D721Med (cell line): Measurements from ENCODE around the gene BTBD18.

ENCODE experiments used
- DNase-seq: peaks from one replicate; pipeline ENCODE4 v3.0.0; 2011; ENCODE audit warnings: low spot score; ENCODE audit not compliant: insufficient read length
- FAIRE-seq: peaks from 2 replicates; lab custom pipeline; 2011; peaks lifted over from hg19 to GRCh38; lab: Jason Lieb, UNC
- TF ChIP-seq, protein P1 (sequence below): IDR thresholded peaks from 2 replicates; pipeline ENCODE4 v1.5.1; 2012; ENCODE audit warnings: mild to moderate bottlenecking, control low read depth; ENCODE audit not compliant: insufficient read depth; ENCODE audit errors: missing control alignments

The BTBD18 gene

DNA sequence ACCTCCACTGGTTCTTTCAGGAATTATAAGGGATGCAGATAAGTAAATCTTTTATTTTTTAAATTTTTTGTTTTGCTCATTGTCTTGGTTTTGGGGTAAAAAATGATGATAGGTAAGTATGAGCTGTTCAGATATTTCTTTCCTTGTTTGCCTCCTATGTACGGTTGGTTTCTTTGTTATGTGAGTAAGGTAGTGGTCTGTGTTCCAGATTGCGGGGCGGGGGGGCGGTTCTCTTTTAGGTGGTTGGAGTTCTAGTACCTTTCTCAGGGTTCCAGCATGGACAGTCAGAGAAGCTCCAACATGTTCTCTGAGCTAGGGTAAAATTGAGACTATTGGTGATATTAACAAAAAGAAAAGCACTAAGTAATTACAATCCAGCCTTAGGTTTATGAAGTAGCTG lies 12.4 kb upstream of the BTBD18 start:
- TF ChIP-seq, protein P1, sequence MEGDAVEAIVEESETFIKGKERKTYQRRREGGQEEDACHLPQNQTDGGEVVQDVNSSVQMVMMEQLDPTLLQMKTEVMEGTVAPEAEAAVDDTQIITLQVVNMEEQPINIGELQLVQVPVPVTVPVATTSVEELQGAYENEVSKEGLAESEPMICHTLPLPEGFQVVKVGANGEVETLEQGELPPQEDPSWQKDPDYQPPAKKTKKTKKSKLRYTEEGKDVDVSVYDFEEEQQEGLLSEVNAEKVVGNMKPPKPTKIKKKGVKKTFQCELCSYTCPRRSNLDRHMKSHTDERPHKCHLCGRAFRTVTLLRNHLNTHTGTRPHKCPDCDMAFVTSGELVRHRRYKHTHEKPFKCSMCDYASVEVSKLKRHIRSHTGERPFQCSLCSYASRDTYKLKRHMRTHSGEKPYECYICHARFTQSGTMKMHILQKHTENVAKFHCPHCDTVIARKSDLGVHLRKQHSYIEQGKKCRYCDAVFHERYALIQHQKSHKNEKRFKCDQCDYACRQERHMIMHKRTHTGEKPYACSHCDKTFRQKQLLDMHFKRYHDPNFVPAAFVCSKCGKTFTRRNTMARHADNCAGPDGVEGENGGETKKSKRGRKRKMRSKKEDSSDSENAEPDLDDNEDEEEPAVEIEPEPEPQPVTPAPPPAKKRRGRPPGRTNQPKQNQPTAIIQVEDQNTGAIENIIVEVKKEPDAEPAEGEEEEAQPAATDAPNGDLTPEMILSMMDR = no peak
- no peak for DNase-seq
- no peak for FAIRE-seq

DNA sequence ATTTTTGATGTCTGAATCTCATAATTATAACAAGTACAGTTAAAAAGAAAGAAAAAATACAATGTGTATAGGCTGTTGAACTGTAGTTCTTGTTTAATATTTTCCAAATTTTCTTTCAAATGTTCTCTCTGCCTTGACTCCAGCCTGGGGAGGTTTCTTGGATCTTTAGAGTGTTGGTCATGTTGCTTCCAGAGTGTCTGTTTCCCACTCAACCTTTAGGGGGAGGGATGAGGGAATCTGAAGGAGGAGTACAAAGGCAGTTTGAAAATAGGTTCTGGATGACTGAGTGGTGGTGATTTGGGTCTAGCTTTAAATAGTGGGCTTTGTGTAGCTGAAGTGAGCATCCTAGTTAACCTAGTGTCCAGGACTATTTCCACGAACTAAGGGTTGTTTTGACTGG lies 11.9 kb upstream of the BTBD18 start:
- TF ChIP-seq, protein P1 = no peak
- DNase-seq (no peak), FAIRE-seq (no peak)

DNA sequence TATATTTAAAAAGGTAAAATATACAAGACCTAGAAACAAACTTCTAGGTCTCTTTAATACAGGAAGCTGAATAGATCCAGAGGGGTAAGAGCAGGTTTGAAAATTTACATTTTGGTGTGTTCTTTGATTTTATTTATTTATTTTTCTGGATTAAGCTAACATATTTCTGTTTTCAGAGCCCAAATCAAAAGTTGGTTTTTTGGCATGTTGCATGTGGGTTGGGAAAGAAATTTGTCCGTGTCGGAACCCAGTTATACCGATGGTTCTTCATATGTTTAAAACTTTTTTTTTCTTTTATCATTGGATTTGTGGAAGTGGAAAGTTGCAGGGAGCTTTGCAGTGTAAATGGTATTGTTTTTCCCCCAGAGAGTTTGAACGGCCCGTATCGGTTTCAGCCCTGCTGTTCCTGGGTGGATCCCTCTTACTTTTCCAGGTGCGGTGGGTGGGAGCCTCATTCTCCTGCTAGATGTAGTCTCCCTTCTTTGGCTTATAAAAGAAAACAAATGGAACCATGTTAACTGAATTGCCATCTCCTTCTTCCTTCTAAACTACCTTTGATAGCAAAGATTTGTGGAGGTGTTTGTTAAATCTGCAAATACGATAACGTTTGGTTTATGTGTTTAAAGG lies 10.7 kb upstream of the BTBD18 start:
- DNase-seq (no peak), FAIRE-seq (no peak)
- TF ChIP-seq, protein P1 = no peak

DNA sequence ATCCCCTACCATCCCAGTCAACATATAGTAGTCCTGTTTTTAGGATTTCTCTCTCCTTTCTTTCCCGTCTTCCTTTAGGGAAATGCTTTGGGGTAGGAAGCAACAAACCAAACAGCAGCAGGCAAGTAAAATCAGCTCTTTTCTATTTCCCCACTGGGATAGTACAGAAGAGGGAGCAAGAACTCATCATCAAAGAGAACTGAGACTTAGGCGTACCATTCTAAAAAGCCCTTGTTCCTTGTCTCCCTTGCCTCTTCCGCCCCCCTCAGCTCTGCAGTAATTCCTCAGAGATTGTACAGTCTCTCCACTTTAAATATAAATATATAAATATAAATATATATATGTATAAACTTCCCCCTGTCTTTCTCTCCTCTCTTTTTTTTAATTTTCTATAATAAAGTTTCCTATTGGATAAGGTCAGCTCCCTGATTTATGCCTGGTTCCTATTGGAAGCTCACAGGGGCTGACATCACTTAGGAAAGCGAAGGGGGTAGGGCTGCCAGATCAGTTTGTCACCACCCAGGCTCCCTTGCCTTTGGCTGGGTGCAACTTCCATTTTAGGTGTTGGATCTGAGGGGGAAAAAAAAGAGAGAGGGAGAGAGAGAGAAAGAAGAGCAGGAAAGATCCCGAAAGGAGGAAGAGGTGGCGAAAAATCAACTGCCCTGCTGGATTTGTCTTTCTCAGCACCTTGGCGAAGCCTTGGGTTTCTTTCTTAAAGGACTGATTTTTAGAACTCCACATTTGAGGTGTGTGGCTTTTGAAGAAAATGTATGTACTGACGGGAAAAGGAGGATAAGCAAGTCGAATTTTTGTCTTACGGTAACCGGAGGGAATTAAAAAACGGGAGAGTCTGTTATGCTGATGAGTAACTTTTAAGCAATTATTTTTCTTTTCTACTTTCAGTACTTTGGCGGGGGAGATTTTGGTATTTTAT lies 9.9 kb upstream of the BTBD18 start, which contains the start of gene CTNND1:
Gene CTNND1, plus strand, starts transcription at position 502 of the 934 bp plus-strand sequence. CDS start 29,677 bp downstream, outside the sequence.
- DNase-seq (peak; percentile 56), FAIRE-seq (no peak)
- TF ChIP-seq, protein P1 = no peak

DNA sequence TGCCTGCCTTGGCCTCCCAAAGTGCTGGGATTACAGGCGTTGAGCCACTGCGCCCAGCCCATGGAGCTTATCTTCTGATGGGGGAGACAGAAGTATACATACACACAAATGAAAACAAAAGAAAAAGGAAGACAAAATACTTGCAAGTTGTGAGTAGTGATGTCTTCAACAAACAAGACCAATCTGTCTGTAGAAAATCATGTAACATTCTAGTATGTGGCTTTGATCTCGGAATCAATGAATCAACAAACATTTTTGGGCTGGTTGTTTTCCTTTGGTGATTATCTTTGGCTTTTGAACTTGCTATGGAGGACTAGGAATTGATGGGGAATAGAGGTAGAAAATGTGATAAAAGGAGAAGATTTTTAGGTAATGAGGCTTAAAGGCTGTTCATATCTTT lies 6.6 kb upstream of the BTBD18 start:
- FAIRE-seq (no peak), DNase-seq (no peak)
- TF ChIP-seq, protein P1 = no peak

DNA sequence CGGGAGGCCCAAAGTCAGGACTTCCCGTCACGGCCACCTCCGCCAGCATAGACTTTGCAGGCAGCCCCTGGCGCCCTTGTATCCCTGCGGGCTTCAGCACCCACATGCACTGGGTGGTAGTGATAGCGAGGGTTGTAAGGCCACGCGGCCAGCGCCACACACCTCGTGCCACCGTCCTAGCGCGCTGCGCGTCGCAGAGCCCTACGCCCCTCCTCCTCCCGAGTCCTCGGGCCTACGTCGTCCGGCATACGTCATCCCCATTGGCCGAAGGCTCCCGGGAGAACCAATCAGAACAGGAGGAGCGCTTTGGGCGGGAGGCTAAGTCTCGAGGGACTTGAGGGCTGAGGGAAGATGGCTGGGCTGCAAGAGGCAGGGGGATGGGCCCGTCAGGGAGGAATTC lies 1.3 kb upstream of the BTBD18 start:
- no peak for FAIRE-seq
- no peak for DNase-seq
- TF ChIP-seq, protein P1 = no peak
